Breast epithelium (tissue), 4 donors: ENCODE data around the gene BCL2L13. TPM values are rescaled to one million over a fixed set of nuclear protein-coding genes. Genes with fewer than 3 reads are reported as not detected.
"Not testable (repeated sequence)": the region's sequence is repeated elsewhere in the genome, so short reads cannot be mapped to it uniquely, and the experiment has no call there.

Experiments
- DNase-seq, 2 donors: peaks; one replicate each; pipeline ENCODE4 v3.0.0-alpha.2; 2019; ENCODE audit warnings: low spot score in 2 of 2
- H3K27ac ChIP-seq, 2 donors: fragments of 200-600 bp; sonication (generic) in 1 of 2; one replicate each; pipeline ENCODE4 v1.5.1; 2016 to 2019; ENCODE audit warnings: mild to moderate bottlenecking in 1 of 2
- H3K27me3 ChIP-seq, 2 donors: fragments of 200-600 bp; sonication (generic) in 1 of 2; one replicate each; pipeline versions ENCODE4 v1.5.1 to v1.6.0; 2017 to 2019; ENCODE audit warnings: control low read depth in 1 of 2, mild to moderate bottlenecking in 1 of 2
- H3K36me3 ChIP-seq: fragments of 200-600 bp; one replicate; pipeline ENCODE4 v1.5.1; 2019
- H3K4me1 ChIP-seq, 2 donors: fragments of 200-600 bp; sonication (generic); one replicate each; pipeline ENCODE4 v1.5.1; 2016 to 2019; ENCODE audit warnings: control low read depth in 1 of 2
- H3K4me3 ChIP-seq, 3 donors: fragments of 200-600 bp; sonication (generic); 1 replicate in 2 of 3; 2 replicates in 1 of 3; pipeline ENCODE4 v1.5.1; 2016 to 2019; ENCODE audit warnings: mild to moderate bottlenecking in 3 of 3, moderate library complexity in 2 of 3
- H3K9me3 ChIP-seq, 2 donors: fragments of 200-600 bp; sonication (generic) in 1 of 2; one replicate each; pipeline ENCODE4 v1.5.1; 2016 to 2019; ENCODE audit warnings: control low read depth in 1 of 2
- CTCF ChIP-seq, 3 donors: fragments of 450-650 bp; IDR thresholded peaks; one replicate each; pipeline ENCODE4 v1.5.1; 2016 to 2017; ENCODE audit warnings: antibody characterized with exemption in 3 of 3, mild to moderate bottlenecking in 3 of 3, moderate library complexity in 3 of 3
- POLR2A ChIP-seq: fragments of 450-650 bp; IDR thresholded peaks from one replicate; pipeline ENCODE4 v1.6.1; 2016; ENCODE audit warnings: antibody characterized with exemption, mild to moderate bottlenecking, moderate library complexity
- POLR2AphosphoS5 ChIP-seq, 3 donors: sonication (generic); formaldehyde crosslinking; IDR thresholded peaks; one replicate each; pipeline ENCODE4 v1.6.1; 2017; ENCODE audit warnings: antibody characterized with exemption in 3 of 3
- intact Hi-C: fragments of 100-400 bp; cut with DNase I; formaldehyde crosslinking; loops from one replicate; pipeline ENCODE4 v1.15.1; 2023; ENCODE audit warnings: low total_unique reads
- total RNA-seq, 3 donors: library from RNA; depleted of rRNA; stranded (reverse); fragments of >200 nt; gene quantifications; one replicate each; pipeline ENCODE4 v1.1.0, GENCODE V29; 2016

Gene BCL2L13
- total RNA-seq, 3 donors from 2014 or later = 46.9 to 140 (median 61.6) TPM

GRCh38 chr22:17641269-17641668 lies 2.7 kb downstream of the BCL2L13 start:
- Histone ChIP-seq H3K9me3 (no peaks in the 10 kb centered on the region), H3K27ac (no peak overlapping the region), H3K4me1 (no peaks in the 10 kb centered on the region), H3K27me3 (no peaks in the 10 kb centered on the region), H3K36me3 (no peaks in the 10 kb centered on the region), H3K4me3 (no peak overlapping the region)
- TF ChIP-seq POLR2AphosphoS5 (IDR thresholded peaks at IDR 0.05) = no peak
- no peak for TF ChIP-seq POLR2A
- no peak for TF ChIP-seq CTCF (IDR thresholded peaks at IDR 0.05)
- no peak for DNase-seq
- intact Hi-C loops = no loop called here

- H3K27ac ChIP-seq, H3K36me3 ChIP-seq, H3K4me3 ChIP-seq, intact Hi-C loops, DNase-seq, H3K4me1 ChIP-seq, H3K27me3 ChIP-seq, H3K9me3 ChIP-seq: not testable (repeated sequence)
Observed at GRCh38 chr22:17642357-17642756, 3.8 kb downstream of the BCL2L13 start.

GRCh38 chr22:17647452-17647851 lies 8.9 kb downstream of the BCL2L13 start:
- no peak for TF ChIP-seq CTCF (IDR thresholded peaks at IDR 0.05)
- no peak for TF ChIP-seq POLR2AphosphoS5 (IDR thresholded peaks at IDR 0.05)
- no peaks in the 10 kb centered on the region for H3K4me1 ChIP-seq
- H3K27ac ChIP-seq = no peak overlapping the region
- H3K9me3 ChIP-seq = no peaks in the 10 kb centered on the region
- no peaks in the 10 kb centered on the region for H3K36me3 ChIP-seq
- intact Hi-C loops = no loop called here
- no peak overlapping the region for H3K4me3 ChIP-seq
- H3K27me3 ChIP-seq = no peaks in the 10 kb centered on the region
- no peak for DNase-seq

- Histone ChIP-seq H3K27ac (no peak overlapping the region), H3K36me3 (no peaks in the 10 kb centered on the region), H3K27me3 (no peaks in the 10 kb centered on the region), H3K4me1 (no peaks in the 10 kb centered on the region), H3K4me3 (no peak overlapping the region), H3K9me3 (no peaks in the 10 kb centered on the region)
- DNase-seq = no peak
- intact Hi-C loops = no loop called here
- TF ChIP-seq CTCF (IDR thresholded peaks at IDR 0.05) (no peak), POLR2A (no peak), POLR2AphosphoS5 (IDR thresholded peaks at IDR 0.05) (no peak)
Observed at GRCh38 chr22:17647991-17648390, 9.4 kb downstream of the BCL2L13 start.

- H3K36me3 ChIP-seq = no peaks in the 10 kb centered on the region
- TF ChIP-seq POLR2AphosphoS5 (IDR thresholded peaks at IDR 0.05) (no peak), CTCF (IDR thresholded peaks at IDR 0.05) (no peak), POLR2A (no peak)
- no peaks in the 10 kb centered on the region for H3K9me3 ChIP-seq
- no peaks in the 10 kb centered on the region for H3K4me1 ChIP-seq
- H3K27me3 ChIP-seq = no peaks in the 10 kb centered on the region
- DNase-seq = no peak
- intact Hi-C loops = no loop called here
- H3K27ac ChIP-seq = no peak overlapping the region
- no peak overlapping the region for H3K4me3 ChIP-seq
Observed at GRCh38 chr22:17648569-17648968, 10.0 kb downstream of the BCL2L13 start.

GRCh38 chr22:17655289-17655688 lies 16.7 kb downstream of the BCL2L13 start:
- Histone ChIP-seq H3K4me3 (no peak overlapping the region), H3K36me3 (no peaks in the 10 kb centered on the region), H3K27me3 (no peaks in the 10 kb centered on the region), H3K4me1 (no peaks in the 10 kb centered on the region), H3K27ac (no peak overlapping the region), H3K9me3 (no peaks in the 10 kb centered on the region)
- intact Hi-C loops = no loop called here
- DNase-seq = no peak
- TF ChIP-seq CTCF (IDR thresholded peaks at IDR 0.05) (no peak), POLR2AphosphoS5 (IDR thresholded peaks at IDR 0.05) (no peak), POLR2A (no peak)
